WTC11 (cell line): ENCODE data around the gene MAP3K5. TPM values are rescaled to one million over a fixed set of nuclear protein-coding genes. Genes with fewer than 3 reads are reported as not detected.

Experiments
- ATAC-seq: fragments of 200-7000 bp; cut with Tn5 transposase; 2 replicates; pipeline ENCODE4 v1.10.0; 2021; ENCODE audit warnings: mild to moderate bottlenecking, moderate library complexity
- CTCF ChIA-PET: fragments of 300-600 bp; sonication (Branson Sonifier 250); formaldehyde crosslinking; loops from one replicate; lab custom pipeline; 2021; ENCODE audit warnings: antibody characterized with exemption; lab: Charles Lee
- POLR2A ChIA-PET: fragments of 350-600 bp; sonication (Branson Sonifier 250); formaldehyde crosslinking; loops from one replicate; lab custom pipeline; 2021; ENCODE audit warnings: antibody characterized with exemption; lab: Charles Lee
- DNase-seq: peaks from one replicate; pipeline ENCODE4 v3.0.0; 2021; ENCODE audit warnings: low spot score
- H3K27ac Mint-ChIP-seq: 2 replicates; pipeline ENCODE4 v1.8.0; 2021; ENCODE audit warnings: mixed read lengths
- H3K27me3 Mint-ChIP-seq: 2 replicates; pipeline ENCODE4 v1.8.0; 2021; ENCODE audit warnings: low read depth, mild to moderate bottlenecking, moderate library complexity, mixed read lengths
- H3K36me3 Mint-ChIP-seq: 2 replicates; pipeline ENCODE4 v1.8.0; 2021; ENCODE audit warnings: mixed read lengths
- H3K4me1 Mint-ChIP-seq: 2 replicates; pipeline ENCODE4 v1.8.0; 2022; ENCODE audit warnings: mixed read lengths
- H3K4me3 Mint-ChIP-seq: 2 replicates; pipeline ENCODE4 v1.8.0; 2021; ENCODE audit warnings: mild to moderate bottlenecking, moderate library complexity, mixed read lengths
- H3K9me3 Mint-ChIP-seq: 2 replicates; pipeline ENCODE4 v1.8.0; 2021; ENCODE audit warnings: mixed read lengths
- ATF6 ChIP-seq: sonication (generic); formaldehyde crosslinking; IDR thresholded peaks from 2 replicates; pipeline ENCODE4 v1.8.1; 2023; ENCODE audit warnings: mild to moderate bottlenecking, missing genetic modification reagents
- E2F4 ChIP-seq: sonication (generic); formaldehyde crosslinking; IDR thresholded peaks from 2 replicates; pipeline ENCODE4 v1.8.1; 2022; ENCODE audit warnings: low read depth, mild to moderate bottlenecking, moderate library complexity, missing genetic modification reagents, borderline replicate concordance
- ETV6 ChIP-seq: sonication (generic); formaldehyde crosslinking; IDR thresholded peaks from 2 replicates; pipeline ENCODE4 v1.8.1; 2022; ENCODE audit warnings: mild to moderate bottlenecking, missing genetic modification reagents
- GTF2I ChIP-seq: fragments of 250-450 bp; sonication (Bioruptor Pico); conservative IDR thresholded peaks from 2 replicates; pipeline ENCODE4 v1.4.0; 2021; ENCODE audit warnings: mild to moderate bottlenecking
- HMGA2 ChIP-seq: fragments of 250-450 bp; sonication (Bioruptor Pico); IDR thresholded peaks from 2 replicates; pipeline ENCODE4 v1.4.0; 2021; ENCODE audit warnings: mild to moderate bottlenecking, moderate library complexity
- JAZF1 ChIP-seq: fragments of 250-450 bp; sonication (Bioruptor Pico); IDR thresholded peaks from 2 replicates; pipeline ENCODE4 v1.9.0; 2021; ENCODE audit warnings: moderate library complexity, mild to moderate bottlenecking, inconsistent platforms
- JUN ChIP-seq: sonication (generic); formaldehyde crosslinking; IDR thresholded peaks from 2 replicates; pipeline ENCODE4 v1.8.0; 2023; ENCODE audit warnings: mild to moderate bottlenecking, missing genetic modification reagents
- KAT7 ChIP-seq: sonication (generic); formaldehyde crosslinking; IDR thresholded peaks from 2 replicates; pipeline ENCODE4 v1.8.1; 2023; ENCODE audit warnings: missing genetic modification reagents, mild to moderate bottlenecking, borderline replicate concordance
- NFE2L1 ChIP-seq: sonication (generic); formaldehyde crosslinking; IDR thresholded peaks from 2 replicates; pipeline ENCODE4 v1.8.1; 2023; ENCODE audit warnings: missing genetic modification reagents
- OVOL2 ChIP-seq: fragments of 250-450 bp; sonication (Bioruptor Pico); IDR thresholded peaks from 2 replicates; pipeline ENCODE4 v1.9.0; 2021; ENCODE audit warnings: mild to moderate bottlenecking, borderline replicate concordance
- SOX15 ChIP-seq: fragments of 250-450 bp; sonication (Bioruptor Pico); IDR thresholded peaks from 2 replicates; pipeline ENCODE4 v1.9.0; 2021; ENCODE audit warnings: mild to moderate bottlenecking
- ZBTB21 ChIP-seq: sonication (generic); formaldehyde crosslinking; IDR thresholded peaks from 2 replicates; pipeline ENCODE4 v1.8.1; 2023; ENCODE audit warnings: mild to moderate bottlenecking, missing genetic modification reagents, borderline replicate concordance
- ZNF232 ChIP-seq: sonication (generic); formaldehyde crosslinking; IDR thresholded peaks from 2 replicates; pipeline ENCODE4 v1.8.0; 2022; ENCODE audit warnings: mild to moderate bottlenecking, missing genetic modification reagents
- ZNF671 ChIP-seq: fragments of 250-450 bp; sonication (Bioruptor Pico); IDR thresholded peaks from 2 replicates; pipeline ENCODE4 v1.8.0; 2021; ENCODE audit warnings: mild to moderate bottlenecking
- total RNA-seq: library from RNA; stranded (reverse); gene quantifications from 3 replicates; pipeline ENCODE4 v1.2.3, GENCODE V29; 2021
- TF ChIP-seq, protein P1 (sequence below): sonication (generic); formaldehyde crosslinking; IDR thresholded peaks from 2 replicates; pipeline ENCODE4 v1.8.1; 2022; ENCODE audit warnings: mild to moderate bottlenecking, missing genetic modification reagents, moderate library complexity, borderline replicate concordance
- TF ChIP-seq, protein P2 (sequence below): sonication (generic); formaldehyde crosslinking; IDR thresholded peaks from 2 replicates; pipeline ENCODE4 v1.8.1; 2023; ENCODE audit warnings: mild to moderate bottlenecking, missing genetic modification reagents
- TF ChIP-seq, protein P3 (sequence below): sonication (generic); formaldehyde crosslinking; IDR thresholded peaks from 2 replicates; pipeline ENCODE4 v1.8.0; 2022; ENCODE audit warnings: mild to moderate bottlenecking, missing genetic modification reagents
- TF ChIP-seq, protein P4 (sequence below): sonication (generic); formaldehyde crosslinking; IDR thresholded peaks from 2 replicates; pipeline ENCODE4 v1.8.1; 2023; ENCODE audit warnings: mild to moderate bottlenecking, missing genetic modification reagents, moderate library complexity

The MAP3K5 gene
- total RNA-seq, 1 experiment from 2014 or later = 1.6 TPM

DNA sequence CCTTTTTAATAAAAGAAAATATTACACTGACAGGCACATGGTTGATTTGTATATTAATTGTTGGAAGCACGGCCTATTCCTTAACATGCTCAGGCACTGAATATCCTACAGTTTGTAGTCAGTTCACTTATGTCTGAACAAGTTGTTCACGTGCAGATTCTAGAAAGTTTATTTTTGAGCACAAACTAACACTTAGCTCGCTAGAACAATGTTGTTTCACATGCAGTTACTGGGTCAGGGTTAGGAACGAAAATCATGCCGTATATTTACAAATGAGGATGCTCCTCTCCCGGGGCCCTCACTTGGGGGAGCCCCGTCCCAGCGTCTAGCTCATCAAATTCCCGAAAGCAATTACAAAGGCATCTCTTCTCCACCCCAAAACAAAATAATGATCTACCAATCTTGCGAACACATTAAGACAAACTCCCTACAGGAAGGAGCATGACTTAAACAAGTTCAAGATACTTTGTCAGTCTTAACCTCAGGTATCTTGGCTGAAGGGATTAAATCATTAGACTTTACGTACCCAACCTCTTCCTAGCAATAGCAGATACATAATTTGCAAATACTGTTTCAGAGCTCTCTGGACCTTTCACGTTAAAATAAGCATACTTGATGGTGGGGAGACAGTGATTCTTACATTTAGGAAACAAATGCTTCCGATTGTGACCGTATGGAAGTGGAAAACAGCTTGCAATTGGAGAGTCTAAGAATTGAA is 243.5 kb downstream of the MAP3K5 start (continued):
- TF ChIP-seq ATF6 (CRISPR knock-in tag) = no peak
- no peak for TF ChIP-seq E2F4 (CRISPR knock-in tag)
- TF ChIP-seq ETV6 (CRISPR knock-in tag) = no peak
- TF ChIP-seq, protein P1, sequence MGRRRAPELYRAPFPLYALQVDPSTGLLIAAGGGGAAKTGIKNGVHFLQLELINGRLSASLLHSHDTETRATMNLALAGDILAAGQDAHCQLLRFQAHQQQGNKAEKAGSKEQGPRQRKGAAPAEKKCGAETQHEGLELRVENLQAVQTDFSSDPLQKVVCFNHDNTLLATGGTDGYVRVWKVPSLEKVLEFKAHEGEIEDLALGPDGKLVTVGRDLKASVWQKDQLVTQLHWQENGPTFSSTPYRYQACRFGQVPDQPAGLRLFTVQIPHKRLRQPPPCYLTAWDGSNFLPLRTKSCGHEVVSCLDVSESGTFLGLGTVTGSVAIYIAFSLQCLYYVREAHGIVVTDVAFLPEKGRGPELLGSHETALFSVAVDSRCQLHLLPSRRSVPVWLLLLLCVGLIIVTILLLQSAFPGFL (CRISPR knock-in tag) = no peak
- TF ChIP-seq KAT7 (CRISPR knock-in tag) = no peak
- no peak for TF ChIP-seq ZNF671 (CRISPR knock-in tag)
- TF ChIP-seq ZNF232 (CRISPR knock-in tag) = no peak
- no peak for TF ChIP-seq ZBTB21 (CRISPR knock-in tag)
- TF ChIP-seq, protein P2, sequence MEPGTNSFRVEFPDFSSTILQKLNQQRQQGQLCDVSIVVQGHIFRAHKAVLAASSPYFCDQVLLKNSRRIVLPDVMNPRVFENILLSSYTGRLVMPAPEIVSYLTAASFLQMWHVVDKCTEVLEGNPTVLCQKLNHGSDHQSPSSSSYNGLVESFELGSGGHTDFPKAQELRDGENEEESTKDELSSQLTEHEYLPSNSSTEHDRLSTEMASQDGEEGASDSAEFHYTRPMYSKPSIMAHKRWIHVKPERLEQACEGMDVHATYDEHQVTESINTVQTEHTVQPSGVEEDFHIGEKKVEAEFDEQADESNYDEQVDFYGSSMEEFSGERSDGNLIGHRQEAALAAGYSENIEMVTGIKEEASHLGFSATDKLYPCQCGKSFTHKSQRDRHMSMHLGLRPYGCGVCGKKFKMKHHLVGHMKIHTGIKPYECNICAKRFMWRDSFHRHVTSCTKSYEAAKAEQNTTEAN (CRISPR knock-in tag) = no peak
- TF ChIP-seq, protein P3, sequence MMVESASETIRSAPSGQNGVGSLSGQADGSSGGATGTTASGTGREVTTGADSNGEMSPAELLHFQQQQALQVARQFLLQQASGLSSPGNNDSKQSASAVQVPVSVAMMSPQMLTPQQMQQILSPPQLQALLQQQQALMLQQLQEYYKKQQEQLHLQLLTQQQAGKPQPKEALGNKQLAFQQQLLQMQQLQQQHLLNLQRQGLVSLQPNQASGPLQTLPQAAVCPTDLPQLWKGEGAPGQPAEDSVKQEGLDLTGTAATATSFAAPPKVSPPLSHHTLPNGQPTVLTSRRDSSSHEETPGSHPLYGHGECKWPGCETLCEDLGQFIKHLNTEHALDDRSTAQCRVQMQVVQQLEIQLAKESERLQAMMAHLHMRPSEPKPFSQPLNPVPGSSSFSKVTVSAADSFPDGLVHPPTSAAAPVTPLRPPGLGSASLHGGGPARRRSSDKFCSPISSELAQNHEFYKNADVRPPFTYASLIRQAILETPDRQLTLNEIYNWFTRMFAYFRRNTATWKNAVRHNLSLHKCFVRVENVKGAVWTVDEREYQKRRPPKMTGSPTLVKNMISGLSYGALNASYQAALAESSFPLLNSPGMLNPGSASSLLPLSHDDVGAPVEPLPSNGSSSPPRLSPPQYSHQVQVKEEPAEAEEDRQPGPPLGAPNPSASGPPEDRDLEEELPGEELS (CRISPR knock-in tag) = no peak

- H3K4me1 Mint-ChIP-seq = peaks cover 59% of the 10 kb centered on the region
- no peak for ATAC-seq
- POLR2A ChIA-PET = interaction anchor here (1.5 kb wide), 1 partner anchor 258 kb away, joined by 6 read pairs; the partner anchor contains the start of gene BCLAF1
Measured at GRCh38 chr6:136547871-136548270, 244.4 kb downstream of the MAP3K5 start.

GRCh38 chr6:136547336-136547735 is 244.9 kb downstream of the MAP3K5 start:
- peaks cover 65% of the 10 kb centered on the region for H3K4me1 Mint-ChIP-seq
- CTCF ChIA-PET = interaction anchor here (0.7 to 1.7 kb wide), 25 partner anchors 12 to 297 kb away, joined by 3 to 28 read pairs (median 4); partner anchors contain the start of genes BCLAF1 and MTFR2
- TF ChIP-seq GTF2I (no peak), SOX15 (CRISPR knock-in tag) (no peak), JUN (CRISPR knock-in tag) (no peak), OVOL2 (CRISPR knock-in tag) (no peak), NFE2L1 (CRISPR knock-in tag) (no peak), HMGA2 (CRISPR knock-in tag) (no peak)
- DNase-seq (no peak), ATAC-seq (no peak)
- POLR2A ChIA-PET = interaction anchor here (0.6 to 1.5 kb wide), 2 partner anchors 257 to 291 kb away, joined by 3 to 6 read pairs; partner anchors contain the start of gene BCLAF1
- no peaks in the 10 kb centered on the region for H3K9me3 Mint-ChIP-seq
- H3K27ac Mint-ChIP-seq = no peak overlapping the region
- H3K27me3 Mint-ChIP-seq = peaks cover 17% of the 10 kb centered on the region
- peak overlapping the region; percentile 9 for H3K4me3 Mint-ChIP-seq
- no peaks in the 10 kb centered on the region for H3K36me3 Mint-ChIP-seq

More at GRCh38 chr6:136547871-136548270, 244.4 kb downstream of the MAP3K5 start:
- no peaks in the 10 kb centered on the region for H3K36me3 Mint-ChIP-seq
- peaks cover 22% of the 10 kb centered on the region for H3K27me3 Mint-ChIP-seq
- TF ChIP-seq JAZF1 (CRISPR knock-in tag) = no peak
- TF ChIP-seq, protein P4, sequence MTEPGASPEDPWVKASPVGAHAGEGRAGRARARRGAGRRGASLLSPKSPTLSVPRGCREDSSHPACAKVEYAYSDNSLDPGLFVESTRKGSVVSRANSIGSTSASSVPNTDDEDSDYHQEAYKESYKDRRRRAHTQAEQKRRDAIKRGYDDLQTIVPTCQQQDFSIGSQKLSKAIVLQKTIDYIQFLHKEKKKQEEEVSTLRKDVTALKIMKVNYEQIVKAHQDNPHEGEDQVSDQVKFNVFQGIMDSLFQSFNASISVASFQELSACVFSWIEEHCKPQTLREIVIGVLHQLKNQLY (CRISPR knock-in tag) = no peak
- CTCF ChIA-PET = interaction anchor here (0.8 to 1.7 kb wide), 21 partner anchors 11 to 297 kb away, joined by 3 to 28 read pairs (median 4); partner anchors contain the start of genes BCLAF1 and MTFR2
- no peak overlapping the region; the same call in 1 of the 2 replicates for H3K27ac Mint-ChIP-seq
- no peaks in the 10 kb centered on the region for H3K9me3 Mint-ChIP-seq
- DNase-seq = no peak
- H3K4me3 Mint-ChIP-seq = peak overlapping the region; percentile 73
